Measurements from ENCODE around the gene SP1. TPM values are rescaled to one million over a fixed set of nuclear protein-coding genes. Genes with fewer than 3 reads are reported as not detected.
A peak's percentile ranks its signal among the peaks of the same experiment; 100 is the strongest.
"Not testable (repeated sequence)": the region's sequence is repeated elsewhere in the genome, so short reads cannot be mapped to it uniquely, and the experiment has no call there.

Gene SP1
- total RNA-seq, 1 donor from 2014 or later = 34.8 TPM

DNA sequence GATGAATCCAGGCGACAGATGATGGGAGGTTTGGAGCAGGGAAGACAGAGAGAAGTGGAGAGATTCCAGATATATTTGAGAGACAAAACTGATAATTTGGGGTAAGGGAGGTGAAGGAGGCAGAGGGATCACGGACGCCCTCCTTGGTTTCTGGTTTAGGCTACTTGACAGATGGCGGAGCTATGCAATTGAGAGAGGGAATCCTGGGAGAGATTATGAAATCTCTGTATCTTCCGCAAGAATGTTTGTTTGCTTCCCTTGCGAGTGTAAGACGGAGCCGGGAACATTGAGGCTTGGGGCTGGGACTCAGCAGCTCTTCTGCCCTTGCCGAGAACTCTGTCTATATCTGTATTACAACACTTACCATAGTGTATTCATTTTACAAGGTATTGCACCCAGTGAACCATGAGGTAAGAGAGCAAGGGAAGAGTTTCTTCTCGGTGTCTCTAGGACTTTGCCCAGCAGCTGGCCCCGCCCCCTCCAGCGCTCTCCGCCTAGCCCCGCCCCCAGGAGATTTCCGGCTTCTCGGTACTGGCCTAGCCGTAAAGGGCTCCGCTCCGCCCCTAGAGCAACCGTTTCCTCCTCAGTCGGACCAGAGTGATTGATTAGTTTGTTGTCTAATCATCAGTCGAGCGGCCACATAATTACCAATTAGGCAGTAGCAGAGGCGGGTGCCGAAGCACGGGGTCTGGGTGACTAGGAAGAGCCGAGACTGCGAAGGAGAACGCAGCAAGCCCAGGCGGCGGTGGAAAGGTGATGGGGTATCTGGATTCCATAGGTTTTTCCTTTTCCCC is 61.3 kb downstream of the SP1 start, which contains the start of gene PRR13:
Gene PRR13 (plus strand): TSS at position 695 of the 794 bp plus-strand sequence. CDS start 981 bp downstream, outside the sequence.
- peaks cover 5% of the 10 kb centered on the region for H3K9me3 Mint-ChIP-seq (ENCODE audit: unreplicated experiment)
- H3K4me1 Mint-ChIP-seq (ENCODE audit: low read depth, unreplicated experiment) = peaks cover 7% of the 10 kb centered on the region
- no peaks in the 10 kb centered on the region for H3K36me3 Mint-ChIP-seq (ENCODE audit: unreplicated experiment)
- H3K27me3 Mint-ChIP-seq (ENCODE audit: unreplicated experiment) = peaks cover 6% of the 10 kb centered on the region
- peak; percentile 98 for DNase-seq
- TF ChIP-seq, protein P1, sequence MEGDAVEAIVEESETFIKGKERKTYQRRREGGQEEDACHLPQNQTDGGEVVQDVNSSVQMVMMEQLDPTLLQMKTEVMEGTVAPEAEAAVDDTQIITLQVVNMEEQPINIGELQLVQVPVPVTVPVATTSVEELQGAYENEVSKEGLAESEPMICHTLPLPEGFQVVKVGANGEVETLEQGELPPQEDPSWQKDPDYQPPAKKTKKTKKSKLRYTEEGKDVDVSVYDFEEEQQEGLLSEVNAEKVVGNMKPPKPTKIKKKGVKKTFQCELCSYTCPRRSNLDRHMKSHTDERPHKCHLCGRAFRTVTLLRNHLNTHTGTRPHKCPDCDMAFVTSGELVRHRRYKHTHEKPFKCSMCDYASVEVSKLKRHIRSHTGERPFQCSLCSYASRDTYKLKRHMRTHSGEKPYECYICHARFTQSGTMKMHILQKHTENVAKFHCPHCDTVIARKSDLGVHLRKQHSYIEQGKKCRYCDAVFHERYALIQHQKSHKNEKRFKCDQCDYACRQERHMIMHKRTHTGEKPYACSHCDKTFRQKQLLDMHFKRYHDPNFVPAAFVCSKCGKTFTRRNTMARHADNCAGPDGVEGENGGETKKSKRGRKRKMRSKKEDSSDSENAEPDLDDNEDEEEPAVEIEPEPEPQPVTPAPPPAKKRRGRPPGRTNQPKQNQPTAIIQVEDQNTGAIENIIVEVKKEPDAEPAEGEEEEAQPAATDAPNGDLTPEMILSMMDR (IDR thresholded peaks at IDR 0.05; ENCODE audit: partially characterized antibody, unreplicated experiment) = no peak
- H3K27ac Mint-ChIP-seq (ENCODE audit: unreplicated experiment) = peak within 1 kb of the TSS; percentile 100
- H3K4me3 Mint-ChIP-seq (ENCODE audit: unreplicated experiment) = peak within 1 kb of the TSS; percentile 95

DNA sequence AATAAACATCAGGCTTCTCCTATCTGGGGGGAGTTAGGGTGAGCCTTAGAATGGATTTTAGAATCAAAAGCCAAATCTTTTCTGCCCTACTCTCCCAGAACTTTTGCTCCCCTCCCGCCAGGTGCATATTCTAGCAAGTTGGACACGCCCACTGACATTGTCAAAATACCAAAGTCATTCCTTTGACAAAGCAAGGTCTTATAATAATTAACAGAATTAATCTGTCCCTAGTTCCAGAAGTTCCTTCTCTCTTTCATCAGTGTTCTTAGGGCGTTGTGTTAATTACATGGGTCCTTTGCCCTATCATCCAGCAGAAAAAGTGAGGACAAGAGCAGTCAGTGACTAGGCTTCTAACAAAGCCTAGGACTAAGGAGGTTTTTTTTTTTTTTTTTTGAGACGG is 64.0 kb downstream of the SP1 start:
- H3K27me3 Mint-ChIP-seq (ENCODE audit: unreplicated experiment) = peaks cover 6% of the 10 kb centered on the region
- no peaks in the 10 kb centered on the region for H3K36me3 Mint-ChIP-seq (ENCODE audit: unreplicated experiment)
- no peak overlapping the region for H3K27ac Mint-ChIP-seq (ENCODE audit: unreplicated experiment)
- DNase-seq = no peak
- H3K4me3 Mint-ChIP-seq (ENCODE audit: unreplicated experiment) = peak overlapping the region; percentile 64
- H3K9me3 Mint-ChIP-seq (ENCODE audit: unreplicated experiment) = peaks cover 3% of the 10 kb centered on the region
- peaks cover 7% of the 10 kb centered on the region for H3K4me1 Mint-ChIP-seq (ENCODE audit: low read depth, unreplicated experiment)
- TF ChIP-seq, protein P1 (IDR thresholded peaks at IDR 0.05; ENCODE audit: partially characterized antibody, unreplicated experiment) = no peak

GRCh38 chr12:53444593-53445325 is 64.8 kb downstream of the SP1 start:
- DNase-seq; H3K4me3 Mint-ChIP-seq (ENCODE audit: unreplicated experiment); H3K9me3 Mint-ChIP-seq (ENCODE audit: unreplicated experiment); H3K27ac Mint-ChIP-seq (ENCODE audit: unreplicated experiment); H3K4me1 Mint-ChIP-seq (ENCODE audit: low read depth, unreplicated experiment); H3K27me3 Mint-ChIP-seq (ENCODE audit: unreplicated experiment); H3K36me3 Mint-ChIP-seq (ENCODE audit: unreplicated experiment): not testable (repeated sequence)

DNA sequence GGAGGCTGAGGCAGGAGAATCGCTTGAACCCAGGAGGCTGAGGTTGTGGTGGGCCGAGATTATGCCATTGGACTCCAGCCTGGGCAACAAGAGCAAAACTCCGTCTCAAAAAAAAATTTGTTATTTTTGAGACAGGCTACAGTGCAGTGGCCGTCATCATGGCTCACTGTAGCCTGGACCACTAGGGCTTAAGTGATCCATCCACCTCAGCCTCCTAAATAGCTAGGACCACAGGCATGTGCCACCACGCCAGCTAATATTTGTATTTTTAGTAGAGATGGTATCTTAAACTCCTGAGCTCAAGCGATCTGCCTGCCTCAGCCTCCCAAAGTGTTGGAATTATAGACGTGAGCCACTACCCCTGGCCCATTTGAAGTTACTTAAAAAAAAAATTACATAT is 71.0 kb downstream of the SP1 start:
- Mint-ChIP-seq H3K27ac (ENCODE audit: unreplicated experiment) (no peak overlapping the region), H3K27me3 (ENCODE audit: unreplicated experiment) (peaks cover 7% of the 10 kb centered on the region), H3K4me3 (ENCODE audit: unreplicated experiment) (no peak overlapping the region), H3K36me3 (ENCODE audit: unreplicated experiment) (no peaks in the 10 kb centered on the region), H3K4me1 (ENCODE audit: low read depth, unreplicated experiment) (peaks cover 18% of the 10 kb centered on the region), H3K9me3 (ENCODE audit: unreplicated experiment) (peaks cover 6% of the 10 kb centered on the region)
- TF ChIP-seq, protein P1 (IDR thresholded peaks at IDR 0.05; ENCODE audit: partially characterized antibody, unreplicated experiment) = no peak
- no peak for DNase-seq

DNA sequence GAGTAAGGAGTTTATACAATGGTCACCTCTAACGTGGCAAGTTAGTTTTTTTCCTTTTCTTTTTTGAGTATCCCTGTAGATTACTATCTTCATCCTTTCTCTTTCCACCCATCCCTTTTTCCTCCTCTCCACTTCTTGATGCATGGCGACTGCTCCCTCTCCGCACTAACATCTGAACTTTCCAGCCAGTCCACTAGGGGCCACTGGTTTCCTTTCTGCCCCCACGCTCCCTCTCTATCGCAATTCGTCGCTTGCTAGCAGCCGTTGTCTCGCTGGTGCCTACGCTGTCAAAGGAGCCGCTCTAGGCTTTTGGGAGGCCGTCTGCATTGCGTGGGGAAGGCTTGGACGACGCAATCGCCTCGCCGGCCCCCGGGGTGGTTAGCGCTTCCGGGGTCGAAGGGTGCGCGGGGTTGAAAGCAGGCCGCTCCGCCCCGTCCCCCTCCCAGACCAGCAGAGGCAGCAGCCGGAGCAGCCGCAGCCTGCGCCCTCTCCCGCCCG is 71.7 kb downstream of the SP1 start, which contains the start of gene PCBP2:
Gene PCBP2 (plus strand): TSS at position 442 of the 498 bp plus-strand sequence. CDS start 2,699 bp downstream, outside the sequence.
- Mint-ChIP-seq H3K9me3 (ENCODE audit: unreplicated experiment) (peaks cover 6% of the 10 kb centered on the region), H3K27ac (ENCODE audit: unreplicated experiment) (peak within 1 kb of the TSS; percentile 96), H3K27me3 (ENCODE audit: unreplicated experiment) (peaks cover 7% of the 10 kb centered on the region), H3K36me3 (ENCODE audit: unreplicated experiment) (no peaks in the 10 kb centered on the region), H3K4me1 (ENCODE audit: low read depth, unreplicated experiment) (peaks cover 18% of the 10 kb centered on the region), H3K4me3 (ENCODE audit: unreplicated experiment) (peak within 1 kb of the TSS; percentile 93)
- TF ChIP-seq, protein P1 (IDR thresholded peaks at IDR 0.05; ENCODE audit: partially characterized antibody, unreplicated experiment) = peak; percentile 79
- peak; percentile 97 for DNase-seq
